Activated CD8-positive, alpha-beta T cell treated with anti-CD3 and anti-CD28 coated beads for 36 hours (primary cell): ENCODE measurements around the gene TEDDM1. TPM values are rescaled to one million over a fixed set of nuclear protein-coding genes. Genes with fewer than 3 reads are reported as not detected.

Experiments
- ATAC-seq: fragments of 200-7000 bp; cut with Tn5 transposase; one replicate; pipeline ENCODE4 v1.10.0; 2021; ENCODE audit warnings: mild to moderate bottlenecking, moderate library complexity
- CTCF ChIA-PET: fragments of 350-600 bp; sonication (Branson Sonifier 250); formaldehyde crosslinking; loops from one replicate; lab custom pipeline; 2021; ENCODE audit warnings: antibody characterized with exemption; lab: Charles Lee
- POLR2A ChIA-PET: fragments of 350-600 bp; sonication (Branson Sonifier 250); formaldehyde crosslinking; loops from one replicate; lab custom pipeline; 2021; ENCODE audit warnings: antibody characterized with exemption; lab: Charles Lee
- DNase-seq: peaks from one replicate; pipeline ENCODE4 v3.0.0-alpha.2; 2020
- H3K27ac Mint-ChIP-seq: one replicate; pipeline ENCODE4 v1.8.0; 2021; ENCODE audit warnings: mild to moderate bottlenecking, mixed read lengths
- H3K27me3 Mint-ChIP-seq: one replicate; pipeline ENCODE4 v1.8.0; 2021; ENCODE audit warnings: mixed read lengths
- H3K36me3 Mint-ChIP-seq: one replicate; pipeline ENCODE4 v1.8.0; 2021; ENCODE audit warnings: low read depth, mixed read lengths
- H3K4me1 Mint-ChIP-seq: one replicate; pipeline ENCODE4 v1.8.0; 2021; ENCODE audit warnings: low read depth, mixed read lengths
- H3K4me3 Mint-ChIP-seq: one replicate; pipeline ENCODE4 v1.8.0; 2021; ENCODE audit warnings: mild to moderate bottlenecking, moderate library complexity, mixed read lengths
- H3K9me3 Mint-ChIP-seq: one replicate; pipeline ENCODE4 v1.8.0; 2021; ENCODE audit warnings: mixed read lengths
- CTCF ChIP-seq: fragments of 200-600 bp; IDR thresholded peaks from one replicate; pipeline ENCODE4 v1.8.0; 2022; ENCODE audit warnings: antibody characterized with exemption, mild to moderate bottlenecking
- intact Hi-C: fragments of 100-400 bp; cut with micrococcal nuclease; formaldehyde crosslinking; loops from one replicate; pipeline ENCODE4 v1.10.0; 2022
- total RNA-seq, 2 experiments: library from RNA; stranded (reverse); gene quantifications; one replicate each; pipeline ENCODE4 v1.2.3, GENCODE V29; 2021

Gene TEDDM1
- total RNA-seq, 2 experiments from 2014 or later, result not detected

- DNase-seq (no peak), ATAC-seq (no peak)
- TF ChIP-seq CTCF, result no peak
- Mint-ChIP-seq H3K4me1 (peaks cover 12% of the 10 kb centered on the region), H3K9me3 (no peaks in the 10 kb centered on the region), H3K4me3 (no peak overlapping the region), H3K27me3 (peaks cover 10% of the 10 kb centered on the region), H3K27ac (no peak overlapping the region), H3K36me3 (peaks cover 25% of the 10 kb centered on the region)
- ChIA-PET POLR2A (no interaction called here), CTCF (interaction anchor here (1.4 to 2.6 kb wide), 3 partner anchors 9 to 244 kb away, joined by 3 to 19 read pairs (median 8); no protein-coding TSS in a partner anchor)
- intact Hi-C loops, result no loop called here
These were observed 12.9 kb downstream of the TEDDM1 start for GRCh38 chr1:182387566-182387965.

- ChIA-PET POLR2A (no interaction called here), CTCF (interaction anchor here (2.0 to 2.6 kb wide), 2 partner anchors 10 to 243 kb away, joined by 8 to 19 read pairs; no protein-coding TSS in a partner anchor)
- peaks cover 10% of the 10 kb centered on the region for H3K4me1 Mint-ChIP-seq
- H3K9me3 Mint-ChIP-seq, result no peaks in the 10 kb centered on the region
- no peak for TF ChIP-seq CTCF
- DNase-seq (no peak), ATAC-seq (no peak)
- intact Hi-C loops, result no loop called here
- no peak overlapping the region for H3K4me3 Mint-ChIP-seq
- H3K27me3 Mint-ChIP-seq, result peaks cover 10% of the 10 kb centered on the region
- H3K36me3 Mint-ChIP-seq, result peaks cover 25% of the 10 kb centered on the region
- H3K27ac Mint-ChIP-seq, result no peak overlapping the region
These were observed 13.5 kb downstream of the TEDDM1 start for GRCh38 chr1:182386980-182387379.

- no peak for TF ChIP-seq CTCF
- peaks cover 10% of the 10 kb centered on the region for H3K27me3 Mint-ChIP-seq
- POLR2A ChIA-PET, result no interaction called here
- CTCF ChIA-PET, result interaction anchor here (2.0 to 2.6 kb wide), 2 partner anchors 10 to 242 kb away, joined by 8 to 19 read pairs; no protein-coding TSS in a partner anchor
- no peak for ATAC-seq
- H3K9me3 Mint-ChIP-seq, result no peaks in the 10 kb centered on the region
- no peak for DNase-seq
- H3K27ac Mint-ChIP-seq, result no peak overlapping the region
- peaks cover 26% of the 10 kb centered on the region for H3K36me3 Mint-ChIP-seq
- no peak overlapping the region for H3K4me3 Mint-ChIP-seq
- H3K4me1 Mint-ChIP-seq, result peaks cover 10% of the 10 kb centered on the region
- intact Hi-C loops, result no loop called here
These were observed 14.3 kb downstream of the TEDDM1 start for GRCh38 chr1:182385885-182386853.

- ATAC-seq (no peak), DNase-seq (no peak)
- POLR2A ChIA-PET, result no interaction called here
- Mint-ChIP-seq H3K27me3 (no peaks in the 10 kb centered on the region), H3K9me3 (no peaks in the 10 kb centered on the region), H3K4me3 (no peak overlapping the region), H3K27ac (no peak overlapping the region), H3K4me1 (peaks cover 2% of the 10 kb centered on the region), H3K36me3 (peaks cover 20% of the 10 kb centered on the region)
- intact Hi-C loops, result no loop called here
- TF ChIP-seq CTCF, result no peak
- CTCF ChIA-PET, result no interaction called here
These were observed 16.0 kb downstream of the TEDDM1 start for GRCh38 chr1:182384387-182384960.
